H9 (cell line): ENCODE data around the gene C14orf132. TPM values are rescaled to one million over a fixed set of nuclear protein-coding genes. Genes with fewer than 3 reads are reported as not detected.

Source experiments
- DNase-seq: peaks from one replicate; pipeline ENCODE4 v3.0.0-alpha.2; 2017
- H2AFZ ChIP-seq: one replicate; pipeline ENCODE4 v1.6.1; 2013; ENCODE audit warnings: mild to moderate bottlenecking, low read length, control low read depth, moderate library complexity
- H2AK5ac ChIP-seq: 2 replicates; pipeline ENCODE4 v1.6.1; 2013; ENCODE audit warnings: low read length, control low read depth, mixed read lengths; ENCODE audit not compliant: insufficient read length
- H2BK120ac ChIP-seq: one replicate; pipeline ENCODE4 v1.6.1; 2013; ENCODE audit warnings: low read depth, mild to moderate bottlenecking, low read length, control low read depth, inconsistent platforms; ENCODE audit not compliant: poor library complexity, severe bottlenecking
- H2BK12ac ChIP-seq: 2 replicates; pipeline ENCODE4 v1.6.1; 2013; ENCODE audit warnings: low read length, control low read depth, mixed read lengths, low read depth; ENCODE audit not compliant: insufficient read length
- H2BK15ac ChIP-seq: 2 replicates; pipeline ENCODE4 v1.6.1; 2013; ENCODE audit warnings: low read depth, low read length, control low read depth
- H2BK20ac ChIP-seq: one replicate; pipeline ENCODE4 v1.6.1; 2013; ENCODE audit warnings: low read depth, mild to moderate bottlenecking, low read length, control low read depth, inconsistent platforms; ENCODE audit not compliant: poor library complexity, severe bottlenecking
- H2BK5ac ChIP-seq: 2 replicates; pipeline ENCODE4 v1.6.1; 2013; ENCODE audit warnings: low read length, control low read depth, mixed read lengths; ENCODE audit not compliant: insufficient read length
- H3K14ac ChIP-seq: 2 replicates; pipeline ENCODE4 v1.6.1; 2013; ENCODE audit warnings: low read length, control low read depth; ENCODE audit not compliant: insufficient read depth
- H3K18ac ChIP-seq: 2 replicates; pipeline ENCODE4 v1.6.1; 2013; ENCODE audit warnings: low read depth, mild to moderate bottlenecking, mixed read lengths, low read length, control low read depth; ENCODE audit not compliant: insufficient read length
- H3K23ac ChIP-seq: 2 replicates; pipeline ENCODE4 v1.6.1; 2013; ENCODE audit warnings: low read length, control low read depth, mixed read lengths, low read depth; ENCODE audit not compliant: insufficient read length
- H3K23me2 ChIP-seq: 2 replicates; pipeline ENCODE4 v1.6.1; 2013; ENCODE audit warnings: low read depth, mild to moderate bottlenecking, mixed read lengths, low read length, control low read depth; ENCODE audit not compliant: insufficient read length, poor library complexity, severe bottlenecking
- H3K27ac ChIP-seq: 2 replicates; pipeline ENCODE4 v1.5.1; 2013; ENCODE audit warnings: low read length, control low read depth, mixed read lengths, low read depth; ENCODE audit not compliant: insufficient read length
- H3K27me3 ChIP-seq: 2 replicates; pipeline ENCODE4 v1.6.1; 2013; ENCODE audit warnings: low read length, control low read depth, inconsistent platforms; ENCODE audit not compliant: insufficient read depth
- H3K4ac ChIP-seq: 2 replicates; pipeline ENCODE4 v1.6.1; 2013; ENCODE audit warnings: low read depth, mild to moderate bottlenecking, control low read depth, inconsistent platforms, low read length, moderate library complexity
- H3K4me1 ChIP-seq: 2 replicates; pipeline ENCODE4 v1.6.1; 2013; ENCODE audit warnings: low read length, control low read depth, inconsistent platforms; ENCODE audit not compliant: insufficient read depth
- H3K4me2 ChIP-seq: 2 replicates; pipeline ENCODE4 v1.6.1; 2013; ENCODE audit warnings: low read length, control low read depth, mixed read lengths; ENCODE audit not compliant: insufficient read length, insufficient read depth
- H3K56ac ChIP-seq: 2 replicates; pipeline ENCODE4 v1.6.1; 2013; ENCODE audit warnings: low read depth, mild to moderate bottlenecking, mixed read lengths, low read length, control low read depth; ENCODE audit not compliant: insufficient read length
- H3K79me1 ChIP-seq: 2 replicates; pipeline ENCODE4 v1.6.1; 2013; ENCODE audit warnings: low read depth, mild to moderate bottlenecking, moderate library complexity, low read length, control low read depth, inconsistent platforms; ENCODE audit not compliant: insufficient read depth, poor library complexity, severe bottlenecking
- H3K79me2 ChIP-seq: 2 replicates; pipeline ENCODE4 v1.6.1; 2013; ENCODE audit warnings: low read length, control low read depth, inconsistent platforms; ENCODE audit not compliant: insufficient read depth
- H3K9ac ChIP-seq: 2 replicates; pipeline ENCODE4 v1.6.1; 2013; ENCODE audit warnings: low read length, control low read depth, mixed read lengths; ENCODE audit not compliant: insufficient read length; ENCODE audit errors: extremely low read depth
- H3K9me3 ChIP-seq: one replicate; pipeline ENCODE4 v1.6.1; 2013; ENCODE audit warnings: low read depth, low read length, inconsistent platforms; ENCODE audit not compliant: control insufficient read depth
- H3T11ph ChIP-seq: one replicate; pipeline ENCODE4 v1.6.1; 2013; ENCODE audit warnings: mild to moderate bottlenecking, low read length, control low read depth, inconsistent platforms
- H4K20me1 ChIP-seq: one replicate; pipeline ENCODE4 v1.6.1; 2013; ENCODE audit not compliant: control insufficient read depth, insufficient read length, insufficient read depth
- H4K5ac ChIP-seq: 2 replicates; pipeline ENCODE4 v1.6.1; 2013; ENCODE audit warnings: low read depth, mild to moderate bottlenecking, mixed read lengths, low read length, control low read depth; ENCODE audit not compliant: insufficient read length
- H4K8ac ChIP-seq: replicated peaks from 2 replicates; pipeline ENCODE4 v1.6.1; 2013; ENCODE audit warnings: low read length, control low read depth, mixed read lengths, low read depth; ENCODE audit not compliant: insufficient read length
- H4K91ac ChIP-seq: 2 replicates; pipeline ENCODE4 v1.6.1; 2013; ENCODE audit warnings: low read depth, mild to moderate bottlenecking, moderate library complexity, mixed read lengths, low read length, control low read depth; ENCODE audit not compliant: insufficient read length
- H3K27ac Mint-ChIP-seq, 3 experiments: 2 replicates in 2 of 3; 3 replicates in 1 of 3; pipeline ENCODE4 v1.8.0; 2020 to 2021; ENCODE audit warnings: mixed read lengths in 3 of 3, mild to moderate bottlenecking in 1 of 3, moderate library complexity in 1 of 3
- H3K27me3 Mint-ChIP-seq: 2 replicates; pipeline ENCODE4 v1.8.0; 2021; ENCODE audit warnings: low read depth, mild to moderate bottlenecking, moderate library complexity, mixed read lengths
- H3K36me3 Mint-ChIP-seq, 3 experiments: 2 replicates in 2 of 3; 3 replicates in 1 of 3; pipeline ENCODE4 v1.8.0; 2020 to 2021; ENCODE audit warnings: low read depth in 3 of 3, mixed read lengths in 3 of 3; ENCODE audit not compliant: insufficient read depth in 1 of 3
- H3K4me1 Mint-ChIP-seq, 2 experiments: 2 replicates each; pipeline ENCODE4 v1.8.0; 2020; ENCODE audit warnings: mixed read lengths in 2 of 2
- H3K4me3 Mint-ChIP-seq, 2 experiments: 2 replicates in 1 of 2; 3 replicates in 1 of 2; pipeline ENCODE4 v1.8.0; 2020 to 2021; ENCODE audit warnings: mild to moderate bottlenecking in 2 of 2, mixed read lengths in 2 of 2, moderate library complexity in 1 of 2
- H3K9me3 Mint-ChIP-seq, 2 experiments: 2 replicates in 1 of 2; 3 replicates in 1 of 2; pipeline ENCODE4 v1.8.0; 2020; ENCODE audit warnings: mild to moderate bottlenecking in 2 of 2, mixed read lengths in 2 of 2, moderate library complexity in 1 of 2
- WGBS: extraction: QIAGEN DNeasy Blood & Tissue Kit; methylation state at CpG from one replicate; pipeline ENCODE4 v1.1.7; 2013; ENCODE audit warnings: missing lambda C conversion rate, low lambda C conversion rate, mixed read lengths; ENCODE audit not compliant: insufficient read length; ENCODE audit errors: extremely low coverage; 5-methylcytosine and 5-hydroxymethylcytosine counted together
- total RNA-seq: library from RNA; stranded (reverse); gene quantifications from 2 replicates; pipeline ENCODE4 v1.2.1, GENCODE V29; 2021
- TF ChIP-seq, protein P1 (sequence below): fragments of 200-600 bp; sonication (generic); conservative IDR thresholded peaks from 3 replicates; pipeline ENCODE4 v1.8.0; 2021; ENCODE audit warnings: antibody characterized with exemption, mild to moderate bottlenecking

The C14orf132 gene
- total RNA-seq, 1 experiment from 2014 or later, result 5.7 TPM

DNA sequence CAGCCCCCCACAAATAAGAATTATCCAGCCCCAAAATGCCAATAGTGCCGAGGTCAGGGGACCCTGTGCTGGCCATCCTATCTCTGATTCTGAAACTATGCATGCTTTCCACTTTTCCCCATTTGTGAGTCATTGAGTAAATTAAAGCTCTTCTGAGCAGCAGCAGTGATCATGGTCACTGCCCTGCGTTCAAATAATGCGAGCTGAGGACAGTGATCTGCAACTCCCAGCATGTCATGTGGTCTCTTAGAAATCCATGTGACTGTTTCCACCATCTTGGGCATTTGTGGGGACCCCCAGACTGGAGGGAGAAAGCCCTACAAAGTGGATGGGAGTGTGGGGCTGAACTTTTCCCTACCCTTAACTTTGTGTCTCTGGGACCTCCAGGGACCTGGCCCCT lies 53.8 kb downstream of the C14orf132 start:
- Histone ChIP-seq H4K91ac (no peak overlapping the region), H3K18ac (no peak overlapping the region), H2BK12ac (no peak overlapping the region), H3K9ac (no peak overlapping the region), H3K79me1 (no peaks in the 10 kb centered on the region), H2AFZ (no peak overlapping the region), H3K23me2 (no peaks in the 10 kb centered on the region), H3K27me3 (no peaks in the 10 kb centered on the region), H4K5ac (no peak overlapping the region), H3K9me3 (no peaks in the 10 kb centered on the region), H3K4me1 (no peaks in the 10 kb centered on the region), H4K8ac (no peak overlapping the region), H2BK20ac (no peak overlapping the region), H2BK15ac (no peak overlapping the region), H3K4ac (no peak overlapping the region), H3K14ac (no peak overlapping the region), H3T11ph (no peak overlapping the region), H3K56ac (no peak overlapping the region), H3K23ac (no peak overlapping the region), H3K27ac (no peak overlapping the region), H3K4me2 (no peak overlapping the region), H2BK5ac (no peak overlapping the region), H4K20me1 (no peaks in the 10 kb centered on the region), H3K79me2 (no peaks in the 10 kb centered on the region), H2AK5ac (no peak overlapping the region), H2BK120ac (no peak overlapping the region)
- H3K27ac Mint-ChIP-seq, result peak overlapping the region in 1 of 3 experiments; percentile 65; a peak in 1 of 7 replicates
- H3K9me3 Mint-ChIP-seq, result no peaks in the 10 kb centered on the region
- H3K27me3 Mint-ChIP-seq, result no peaks in the 10 kb centered on the region
- no peak overlapping the region for H3K4me3 Mint-ChIP-seq
- H3K36me3 Mint-ChIP-seq, result no peaks in the 10 kb centered on the region; a peak in 4 of 7 replicates
- no peak for DNase-seq
- peaks cover 27 to 39% of the 10 kb centered on the region in 2 experiments for H3K4me1 Mint-ChIP-seq
- WGBS, result no CpG with 5 or more reads among the region's 3 CpGs
- TF ChIP-seq, protein P1, sequence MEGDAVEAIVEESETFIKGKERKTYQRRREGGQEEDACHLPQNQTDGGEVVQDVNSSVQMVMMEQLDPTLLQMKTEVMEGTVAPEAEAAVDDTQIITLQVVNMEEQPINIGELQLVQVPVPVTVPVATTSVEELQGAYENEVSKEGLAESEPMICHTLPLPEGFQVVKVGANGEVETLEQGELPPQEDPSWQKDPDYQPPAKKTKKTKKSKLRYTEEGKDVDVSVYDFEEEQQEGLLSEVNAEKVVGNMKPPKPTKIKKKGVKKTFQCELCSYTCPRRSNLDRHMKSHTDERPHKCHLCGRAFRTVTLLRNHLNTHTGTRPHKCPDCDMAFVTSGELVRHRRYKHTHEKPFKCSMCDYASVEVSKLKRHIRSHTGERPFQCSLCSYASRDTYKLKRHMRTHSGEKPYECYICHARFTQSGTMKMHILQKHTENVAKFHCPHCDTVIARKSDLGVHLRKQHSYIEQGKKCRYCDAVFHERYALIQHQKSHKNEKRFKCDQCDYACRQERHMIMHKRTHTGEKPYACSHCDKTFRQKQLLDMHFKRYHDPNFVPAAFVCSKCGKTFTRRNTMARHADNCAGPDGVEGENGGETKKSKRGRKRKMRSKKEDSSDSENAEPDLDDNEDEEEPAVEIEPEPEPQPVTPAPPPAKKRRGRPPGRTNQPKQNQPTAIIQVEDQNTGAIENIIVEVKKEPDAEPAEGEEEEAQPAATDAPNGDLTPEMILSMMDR, result no peak
